Stimulated activated CD4-positive, alpha-beta T cell treated with anti-CD3 and anti-CD28 coated beads, Interleukin-12 subunit alpha, Interleukin-12 subunit beta, amount 100 ng/mL, for 4 hours (primary cell): ENCODE data around the gene PSMD4.
"Not testable (repeated sequence)": the region's sequence is repeated elsewhere in the genome, so short reads cannot be mapped to it uniquely, and the experiment has no call there.

ENCODE experiments used
- DNase-seq: peaks from one replicate; pipeline ENCODE4 v3.0.0-alpha.2; 2020

Gene PSMD4

DNA sequence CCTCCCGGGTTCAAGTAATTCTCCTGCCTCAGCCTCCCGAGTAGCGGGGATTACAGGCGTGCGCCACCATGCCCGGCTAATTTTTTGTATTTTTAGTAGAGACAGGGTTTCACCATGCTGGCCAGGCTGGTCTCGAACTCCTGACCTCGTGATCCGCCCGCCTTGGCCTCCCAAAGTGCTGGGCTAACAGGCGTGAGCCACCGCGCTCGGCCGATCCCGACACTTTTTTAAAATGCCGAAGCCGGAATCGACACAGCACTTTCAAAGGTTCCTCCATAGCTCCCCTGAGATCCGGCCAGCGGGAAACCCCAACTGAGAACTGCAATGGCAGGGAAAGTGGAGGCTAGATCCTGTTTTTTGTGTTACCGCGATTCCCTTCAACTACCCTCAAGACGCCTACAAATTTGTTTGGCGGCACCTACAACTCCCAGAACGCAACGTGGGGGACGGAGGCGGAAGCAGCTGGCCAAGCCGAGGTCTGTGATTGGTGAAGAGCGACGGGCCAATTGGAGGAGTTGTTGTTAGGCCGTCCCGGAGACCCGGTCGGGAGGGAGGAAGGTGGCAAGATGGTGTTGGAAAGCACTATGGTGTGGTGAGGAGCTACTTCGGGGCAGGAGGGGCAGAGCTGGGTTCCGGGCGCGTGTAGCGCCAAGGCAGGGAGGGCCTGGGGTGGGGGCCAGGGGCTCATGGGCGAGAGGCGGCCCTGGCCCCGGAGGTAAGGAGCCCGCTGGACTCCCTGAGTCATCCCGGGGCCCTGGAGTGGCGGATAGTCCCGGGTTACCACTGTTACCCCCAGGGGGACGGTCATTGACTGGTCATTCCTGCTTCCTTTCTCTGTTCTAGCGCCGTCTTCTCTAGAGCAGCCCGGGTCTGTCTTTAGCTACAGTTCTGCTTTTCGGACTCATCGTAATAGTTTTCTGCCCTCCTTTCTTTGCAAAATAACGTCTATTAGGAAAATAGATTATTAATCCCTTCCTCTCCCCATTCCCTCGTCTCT, at the start of gene PSMD4:
TSS of gene PSMD4 (plus strand) at position 518 of the 997 bp plus-strand sequence. CDS start at position 567, 49 bp downstream.
- peak; percentile 87 for DNase-seq

DNA sequence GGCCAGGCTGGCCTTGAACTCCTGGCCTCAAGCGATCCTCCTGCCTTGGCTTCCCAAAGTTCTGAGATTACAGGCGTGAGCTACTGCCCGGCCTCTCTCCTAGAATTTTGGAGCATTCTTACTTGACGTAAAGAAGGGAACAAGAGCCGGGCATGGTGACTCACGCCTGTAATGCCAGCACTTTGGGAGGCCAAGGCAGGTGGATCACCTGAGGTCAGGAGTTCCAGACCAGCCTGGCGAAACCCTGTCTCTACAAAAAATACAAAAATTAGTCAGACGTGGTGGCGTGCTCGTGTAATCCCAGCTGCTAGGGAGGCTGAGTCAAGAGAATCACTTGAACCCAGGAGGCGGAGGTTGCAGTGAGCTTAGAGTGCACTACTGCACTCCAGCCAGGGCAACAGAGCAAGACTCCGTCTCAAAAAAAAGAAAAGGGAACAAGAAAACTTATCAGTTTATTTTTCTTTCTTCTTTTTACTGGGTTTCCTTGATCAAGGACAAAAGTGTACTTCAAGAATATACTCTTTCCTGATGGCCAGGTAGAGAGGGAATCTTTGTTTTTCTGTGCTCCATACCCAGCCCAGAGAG, 49.1 kb upstream of the PSMD4 start:
- not testable (repeated sequence) for DNase-seq

- DNase-seq = no peak
These were observed 43.7 kb upstream of the PSMD4 start for GRCh38 chr1:151210830-151211229.

DNA sequence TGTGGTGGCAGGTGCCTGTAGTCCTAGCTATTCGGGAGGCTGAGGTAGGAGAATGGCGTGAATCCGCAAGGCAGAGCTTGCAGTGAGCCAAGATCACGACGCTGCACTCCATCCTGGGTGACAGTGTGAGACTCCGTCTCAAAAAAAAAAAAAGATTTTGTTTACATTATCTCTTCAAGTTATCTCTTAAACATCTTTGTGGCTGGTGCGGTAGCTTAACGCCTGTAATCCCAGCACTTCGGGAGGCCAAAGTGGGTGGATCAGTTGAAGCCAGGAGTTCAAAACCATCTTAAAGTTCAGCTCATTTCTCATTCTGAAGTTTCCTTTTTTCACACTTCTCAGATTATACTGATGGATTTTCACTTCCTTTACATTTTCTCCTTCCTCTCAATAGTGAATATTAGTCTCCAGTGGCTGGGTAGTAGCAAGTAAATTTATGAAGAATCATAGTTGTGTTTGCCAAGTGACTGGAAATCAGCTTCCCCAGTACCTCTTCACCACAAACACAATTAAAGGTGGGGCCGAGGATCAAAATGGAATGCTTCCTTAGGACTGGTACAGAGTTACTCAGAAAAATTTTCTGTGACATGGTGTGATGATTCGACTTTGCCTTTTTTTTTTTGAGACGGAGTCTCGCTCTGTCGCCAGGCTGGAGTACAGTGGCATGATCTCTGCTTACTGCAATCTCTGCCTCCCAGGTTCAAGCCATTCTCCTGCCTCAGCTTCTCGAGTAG, 42.4 kb upstream of the PSMD4 start:
- no peak for DNase-seq

DNA sequence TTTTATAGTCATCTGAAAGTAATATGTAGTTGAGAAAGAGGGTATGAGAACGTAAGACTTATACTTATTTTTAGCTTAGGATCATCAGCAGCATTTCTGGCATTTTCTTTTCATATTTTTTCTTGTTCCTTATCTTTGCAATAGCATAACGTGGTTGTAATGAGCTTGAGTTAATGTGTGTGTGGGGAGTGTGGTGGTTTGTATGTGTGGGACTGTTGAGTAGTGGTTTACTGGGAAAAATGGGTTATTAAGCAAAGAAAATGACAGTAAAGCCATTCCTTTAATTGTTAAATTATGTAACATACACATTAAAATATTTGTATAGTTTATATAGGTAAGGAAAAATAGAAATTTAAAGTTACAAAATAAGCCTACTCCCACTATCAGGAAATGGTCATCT, 41.0 kb upstream of the PSMD4 start:
- no peak for DNase-seq

DNA sequence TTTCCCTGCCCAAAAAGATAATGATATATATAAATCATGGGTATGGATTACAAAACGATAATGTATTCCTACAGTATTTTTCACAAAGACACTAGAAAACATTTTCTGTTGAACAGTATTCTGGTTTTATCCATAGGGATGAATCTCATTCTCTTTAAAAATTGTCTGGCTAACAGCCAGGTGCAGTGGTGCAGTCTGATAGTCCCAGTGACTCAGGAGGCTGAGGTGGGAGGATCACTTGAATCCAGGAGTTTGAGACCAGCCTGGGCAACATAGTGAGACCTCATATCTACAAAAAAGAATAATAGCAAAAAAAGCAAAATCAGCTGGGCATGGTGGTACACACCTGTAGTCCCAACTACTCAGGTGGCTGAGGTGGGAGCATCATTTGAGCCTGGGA, 32.9 kb upstream of the PSMD4 start:
- no peak for DNase-seq

DNA sequence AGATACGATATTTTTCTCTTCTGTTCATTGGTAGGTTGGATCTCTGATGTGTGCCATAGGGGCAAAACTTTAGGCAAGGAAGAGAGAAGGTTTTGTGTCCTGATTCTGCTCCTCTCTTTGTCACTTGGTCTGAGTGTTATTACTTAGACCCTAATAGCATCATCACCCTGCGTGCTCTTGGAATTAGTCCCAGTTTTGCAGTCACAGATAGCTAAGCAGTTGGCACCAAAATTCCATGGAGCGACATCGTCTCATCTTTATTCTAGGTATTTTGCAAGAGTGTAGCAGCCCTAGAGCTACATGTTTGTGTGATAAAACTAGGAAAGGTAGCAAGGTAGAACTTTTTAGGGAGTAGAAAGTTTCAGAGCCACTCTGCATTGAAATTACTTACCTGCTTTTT, 32.4 kb upstream of the PSMD4 start:
- DNase-seq = no peak

DNA sequence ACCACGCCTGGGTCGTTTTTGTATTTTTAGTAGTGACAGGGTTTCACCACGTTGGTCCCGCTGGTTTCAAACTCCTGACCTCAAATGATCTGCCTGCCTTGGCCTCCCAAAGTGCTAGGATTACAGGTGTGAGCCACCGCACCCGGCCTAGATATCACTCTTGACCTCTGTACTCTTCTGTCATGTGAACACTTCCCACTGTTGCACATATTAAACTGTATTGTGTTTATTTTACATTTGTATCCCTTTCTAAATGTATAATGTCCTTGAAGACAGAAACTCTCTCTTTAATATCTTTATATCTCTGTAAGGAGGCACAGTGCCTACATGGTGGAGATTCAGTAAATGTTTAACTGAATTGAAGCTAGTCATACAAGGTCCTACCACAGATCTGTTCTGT, 19.3 kb upstream of the PSMD4 start:
- DNase-seq = no peak

GRCh38 chr1:151237678-151238466, 16.7 kb upstream of the PSMD4 start:
- DNase-seq = no peak

DNA sequence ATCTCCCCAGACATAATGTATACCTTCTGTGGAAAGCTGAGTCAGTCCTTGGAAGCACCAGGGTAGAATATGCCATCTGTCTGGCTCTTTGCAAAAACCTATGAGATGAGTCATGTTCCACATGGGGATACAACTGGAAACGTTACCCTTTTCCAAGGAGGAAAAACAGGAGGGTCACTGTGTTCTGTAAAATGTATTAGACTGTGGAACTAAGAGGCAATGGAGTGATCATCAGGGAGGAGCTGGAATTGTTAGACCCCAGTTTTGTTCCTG, 16.1 kb upstream of the PSMD4 start:
- DNase-seq = no peak

DNA sequence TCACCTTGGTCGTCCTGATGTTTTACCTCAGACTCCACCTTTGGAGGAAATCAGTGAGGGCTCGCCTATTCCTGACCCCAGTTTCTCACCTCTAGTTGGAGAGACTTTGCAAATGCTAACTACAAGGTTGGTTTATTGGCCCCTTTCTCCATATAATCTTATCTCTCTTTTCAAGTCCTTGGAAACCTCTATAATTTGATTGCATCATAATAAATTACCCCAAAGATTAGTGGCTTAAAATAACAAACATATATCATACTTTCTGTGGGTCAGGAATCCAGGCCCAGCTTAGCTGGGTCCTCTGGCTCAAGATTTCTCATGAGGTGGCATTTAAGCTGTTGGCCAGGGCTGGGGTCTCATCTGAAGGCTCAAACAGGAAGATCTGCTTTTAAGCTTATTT, 12.1 kb upstream of the PSMD4 start:
- DNase-seq = no peak

DNA sequence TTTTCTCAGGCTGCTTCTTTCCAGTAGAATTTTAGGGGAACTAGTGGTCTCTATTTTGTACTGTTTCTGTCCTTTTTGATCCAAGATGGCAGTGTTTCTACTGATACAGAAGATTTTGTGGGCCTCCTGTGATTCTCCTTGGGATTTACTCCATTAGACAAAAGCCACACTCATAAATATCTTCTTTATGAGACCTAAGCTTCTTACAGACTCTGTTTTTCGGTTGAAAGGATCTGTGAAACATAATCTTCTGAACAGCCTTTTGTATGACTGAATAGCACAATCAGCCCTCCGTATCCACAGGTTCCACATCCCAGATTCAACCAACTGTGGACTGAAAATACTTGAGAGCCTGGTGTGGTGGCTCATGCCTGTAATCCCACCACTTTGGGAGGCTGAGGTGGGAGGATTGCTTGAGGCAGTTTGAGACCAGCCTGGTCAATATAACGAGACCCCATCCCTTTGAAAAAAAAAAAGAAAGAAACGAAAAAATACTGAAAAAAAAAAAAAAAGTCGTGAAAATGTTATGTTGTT, 10.8 kb upstream of the PSMD4 start:
- DNase-seq = no peak

DNA sequence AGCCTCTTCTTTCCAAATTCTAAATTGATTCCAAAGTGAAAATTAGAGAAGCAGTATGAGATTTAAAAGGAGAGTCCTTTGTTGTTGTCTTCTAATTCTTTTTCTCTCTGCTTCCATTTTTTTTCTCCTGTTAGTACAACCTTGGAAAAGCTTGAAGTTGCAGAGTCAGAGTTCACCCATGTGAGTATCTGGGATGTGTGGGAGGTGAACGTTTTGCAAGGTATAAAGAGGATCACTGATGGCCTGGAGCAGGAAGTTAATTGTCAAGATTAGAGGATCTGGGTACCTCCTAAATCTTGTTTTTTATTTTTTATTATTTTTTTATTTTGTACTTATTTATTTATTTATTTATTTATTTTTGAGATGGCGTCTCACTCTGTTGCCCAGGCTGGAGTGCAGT, 7.7 kb upstream of the PSMD4 start:
- DNase-seq = no peak

DNA sequence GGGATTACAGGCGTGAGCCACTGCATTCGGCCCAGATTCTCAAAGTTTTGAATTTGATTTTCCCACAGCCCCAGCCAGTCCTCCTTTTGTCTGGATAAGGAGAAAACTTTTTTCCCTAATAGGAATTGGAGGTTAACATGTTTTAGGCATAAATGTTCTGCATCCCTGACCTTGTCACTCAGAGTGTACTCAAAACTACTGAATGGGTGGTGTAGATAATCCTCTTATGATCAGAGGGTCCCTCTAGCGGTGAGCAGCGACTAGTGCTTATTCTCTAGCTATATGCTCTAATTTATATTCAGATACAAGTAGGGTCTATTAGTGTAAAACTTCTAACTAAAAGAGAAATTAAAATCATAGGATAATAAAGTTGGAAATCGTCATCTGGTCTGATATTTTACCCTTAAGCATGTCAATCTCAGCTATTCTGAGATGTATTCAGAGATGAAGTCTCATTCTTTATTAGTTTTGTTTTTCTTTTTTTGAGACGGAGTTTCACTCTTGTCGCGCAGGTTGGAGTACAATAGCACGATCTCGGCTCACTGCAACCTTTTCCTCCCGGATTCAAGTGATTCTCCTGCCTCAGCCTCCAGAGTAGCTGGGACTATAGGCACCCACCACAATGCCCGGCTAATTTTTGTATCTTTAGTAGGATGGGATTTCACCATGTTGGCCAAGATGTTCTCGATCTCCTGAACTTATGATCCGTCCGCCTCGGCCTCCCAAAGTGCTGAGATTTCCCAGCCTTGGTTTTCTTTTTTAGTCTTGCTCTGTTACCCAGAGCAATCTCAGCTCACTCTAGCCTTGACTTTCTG, 2.7 kb upstream of the PSMD4 start:
- DNase-seq = peak; percentile 48

DNA sequence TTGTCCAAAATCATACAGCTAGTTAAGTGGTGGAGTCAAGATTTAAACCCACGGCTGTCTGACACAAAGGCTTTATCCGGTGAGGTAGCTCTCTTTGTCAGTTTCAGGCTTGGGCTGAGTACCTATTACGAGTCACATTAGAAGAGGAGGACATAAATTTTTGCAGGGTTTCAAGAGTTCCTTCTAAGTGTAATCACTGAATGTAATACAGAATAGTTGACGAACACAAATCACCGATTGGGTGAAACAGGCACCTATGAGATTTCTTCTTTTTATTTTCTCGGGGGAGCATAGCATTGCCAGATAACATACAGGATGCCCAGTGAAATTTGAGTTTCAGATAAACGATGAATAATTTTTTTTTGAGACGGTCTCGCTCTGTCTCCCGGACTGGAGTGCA, 847 bp downstream of the PSMD4 start:
- DNase-seq = no peak

DNA sequence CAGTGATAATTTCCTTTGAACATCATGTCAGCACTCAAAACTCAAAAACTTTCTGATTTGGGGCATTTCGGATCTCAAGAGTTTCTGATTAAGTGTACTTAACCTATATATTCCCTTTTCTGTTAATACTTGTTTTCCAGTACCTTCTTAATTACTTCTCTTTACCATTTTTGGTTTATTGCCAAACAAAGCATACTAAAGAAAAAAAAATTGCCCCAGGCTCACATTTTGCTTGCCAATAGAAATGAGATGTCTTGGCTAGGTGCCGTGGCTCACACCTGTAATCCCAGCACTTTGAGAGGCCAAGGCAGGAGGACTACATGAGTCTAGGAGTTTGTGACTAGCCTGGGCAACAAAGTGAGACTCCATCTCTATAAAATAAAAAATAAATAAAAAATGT, 4.8 kb downstream of the PSMD4 start:
- DNase-seq = no peak

- DNase-seq = no peak
These were observed 11.1 kb downstream of the PSMD4 start for GRCh38 chr1:151265446-151266236.

DNA sequence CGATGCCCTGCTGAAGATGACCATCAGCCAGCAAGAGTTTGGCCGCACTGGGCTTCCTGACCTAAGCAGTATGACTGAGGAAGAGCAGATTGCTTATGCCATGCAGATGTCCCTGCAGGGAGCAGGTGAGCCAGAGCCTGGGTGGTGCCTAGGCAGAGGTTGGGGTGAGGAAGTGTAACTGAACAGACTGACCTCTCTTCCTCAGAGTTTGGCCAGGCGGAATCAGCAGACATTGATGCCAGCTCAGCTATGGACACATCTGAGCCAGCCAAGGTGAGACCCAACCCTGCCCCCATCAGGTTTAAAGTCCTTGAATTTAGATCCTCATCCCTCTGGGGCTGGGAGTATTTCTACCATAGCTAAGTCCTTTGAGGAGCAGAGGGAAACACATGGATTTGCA, 11.8 kb downstream of the PSMD4 start:
- no peak for DNase-seq

GRCh38 chr1:151266821-151267220, 12.3 kb downstream of the PSMD4 start:
- DNase-seq = no peak

GRCh38 chr1:151267760-151268159, 13.2 kb downstream of the PSMD4 start:
- DNase-seq = no peak

GRCh38 chr1:151273924-151274466, 19.5 kb downstream of the PSMD4 start:
- DNase-seq = no peak
